Measurements from ENCODE around the gene APBA1.

DNA sequence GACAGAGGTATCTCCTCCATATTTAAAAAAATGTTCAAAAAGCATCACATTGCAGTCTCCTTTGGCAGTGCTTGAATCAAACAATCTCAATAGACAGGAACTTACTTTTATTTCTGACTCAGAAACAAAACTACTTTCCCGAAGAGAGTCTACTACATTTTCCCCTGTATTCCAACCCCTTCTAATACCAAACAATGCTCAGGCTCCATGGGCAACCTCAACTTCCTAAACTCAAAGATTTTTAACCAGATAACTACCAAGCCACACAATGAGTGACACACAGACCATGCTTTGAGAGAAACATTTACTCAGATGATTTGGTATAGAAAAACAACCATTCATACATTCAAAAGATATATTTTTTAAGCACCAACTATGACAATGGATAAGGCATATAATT lies 70.5 kb downstream of the APBA1 start:
- TF ChIP-seq EP300 (IDR thresholded peaks at IDR 0.05) (no peak), POLR2AphosphoS5 (IDR thresholded peaks at IDR 0.05) (no peak), POLR2A (IDR thresholded peaks at IDR 0.05; ENCODE audit: low read depth) (no peak)
- TF ChIP-seq, protein P1, sequence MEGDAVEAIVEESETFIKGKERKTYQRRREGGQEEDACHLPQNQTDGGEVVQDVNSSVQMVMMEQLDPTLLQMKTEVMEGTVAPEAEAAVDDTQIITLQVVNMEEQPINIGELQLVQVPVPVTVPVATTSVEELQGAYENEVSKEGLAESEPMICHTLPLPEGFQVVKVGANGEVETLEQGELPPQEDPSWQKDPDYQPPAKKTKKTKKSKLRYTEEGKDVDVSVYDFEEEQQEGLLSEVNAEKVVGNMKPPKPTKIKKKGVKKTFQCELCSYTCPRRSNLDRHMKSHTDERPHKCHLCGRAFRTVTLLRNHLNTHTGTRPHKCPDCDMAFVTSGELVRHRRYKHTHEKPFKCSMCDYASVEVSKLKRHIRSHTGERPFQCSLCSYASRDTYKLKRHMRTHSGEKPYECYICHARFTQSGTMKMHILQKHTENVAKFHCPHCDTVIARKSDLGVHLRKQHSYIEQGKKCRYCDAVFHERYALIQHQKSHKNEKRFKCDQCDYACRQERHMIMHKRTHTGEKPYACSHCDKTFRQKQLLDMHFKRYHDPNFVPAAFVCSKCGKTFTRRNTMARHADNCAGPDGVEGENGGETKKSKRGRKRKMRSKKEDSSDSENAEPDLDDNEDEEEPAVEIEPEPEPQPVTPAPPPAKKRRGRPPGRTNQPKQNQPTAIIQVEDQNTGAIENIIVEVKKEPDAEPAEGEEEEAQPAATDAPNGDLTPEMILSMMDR (IDR thresholded peaks at IDR 0.05), result no peak

All from esophagus muscularis mucosa (tissue), 4 donors.